Activated T-helper 9 cell treated with anti-CD3 and anti-CD28 coated beads, Interleukin-2, amount 50 U/mL, for 16 hours (primary cell): ENCODE results near the gene KRTAP5-5.
"Not testable (repeated sequence)": the region's sequence is repeated elsewhere in the genome, so short reads cannot be mapped to it uniquely, and the experiment has no call there.

Experiments
- DNase-seq: peaks from one replicate; pipeline ENCODE4 v3.0.0-alpha.2; 2020; ENCODE audit warnings: low read depth

Gene KRTAP5-5

DNA sequence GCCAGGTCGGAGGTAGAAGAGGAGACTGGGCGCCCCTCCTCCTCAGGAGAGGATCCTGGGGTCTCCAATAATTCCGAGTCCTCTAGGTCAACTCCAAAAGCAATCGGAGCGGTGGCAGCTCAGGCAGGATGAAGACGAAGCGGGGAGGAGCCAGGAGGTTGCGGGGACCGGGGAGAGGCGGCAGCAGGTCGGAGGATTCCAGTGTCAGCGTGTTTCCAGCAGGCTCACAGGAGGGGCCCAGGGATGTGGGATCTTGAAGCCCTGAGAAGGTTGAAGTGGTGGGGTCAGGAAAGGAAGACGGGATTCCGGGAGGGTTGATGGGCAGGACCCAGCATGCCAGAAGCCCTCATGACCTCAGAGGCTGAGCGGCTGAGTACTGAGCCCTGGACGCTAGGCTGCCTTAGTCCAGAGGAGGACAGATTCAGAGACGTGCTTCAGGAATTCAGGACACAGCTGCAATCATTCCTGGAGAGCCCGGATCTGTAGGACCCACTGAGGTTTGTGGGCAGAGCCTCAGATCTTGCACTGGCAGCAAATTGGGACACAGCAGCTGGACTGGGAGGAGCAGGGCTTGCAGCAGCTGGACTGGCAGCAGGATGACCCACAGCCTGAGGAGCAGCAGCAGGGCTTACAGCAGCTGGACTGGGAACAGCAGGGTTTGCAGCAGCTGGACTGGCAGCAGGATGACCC is 22.3 kb upstream of the KRTAP5-5 start:
- not testable (repeated sequence) for DNase-seq

DNA sequence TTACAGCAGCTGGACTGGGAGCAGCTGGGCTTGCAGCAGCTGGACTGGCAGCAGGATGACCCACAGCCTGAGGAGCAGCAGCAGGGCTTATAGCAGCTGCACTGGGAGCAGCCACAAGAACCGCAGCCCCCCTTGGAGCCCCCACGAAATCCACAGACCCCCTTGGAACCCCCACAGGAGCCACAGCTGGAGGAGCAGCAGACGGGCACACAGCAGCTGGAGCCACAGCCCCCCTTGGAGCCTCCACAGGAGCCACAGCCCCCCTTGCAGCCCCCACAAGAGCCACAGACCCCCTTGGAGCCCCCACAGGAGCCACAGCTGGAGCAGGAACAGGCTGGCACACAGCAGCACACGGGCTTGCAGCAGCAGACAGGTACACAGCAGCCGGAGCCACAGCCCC is 21.7 kb upstream of the KRTAP5-5 start:
- DNase-seq: not testable (repeated sequence)

DNA sequence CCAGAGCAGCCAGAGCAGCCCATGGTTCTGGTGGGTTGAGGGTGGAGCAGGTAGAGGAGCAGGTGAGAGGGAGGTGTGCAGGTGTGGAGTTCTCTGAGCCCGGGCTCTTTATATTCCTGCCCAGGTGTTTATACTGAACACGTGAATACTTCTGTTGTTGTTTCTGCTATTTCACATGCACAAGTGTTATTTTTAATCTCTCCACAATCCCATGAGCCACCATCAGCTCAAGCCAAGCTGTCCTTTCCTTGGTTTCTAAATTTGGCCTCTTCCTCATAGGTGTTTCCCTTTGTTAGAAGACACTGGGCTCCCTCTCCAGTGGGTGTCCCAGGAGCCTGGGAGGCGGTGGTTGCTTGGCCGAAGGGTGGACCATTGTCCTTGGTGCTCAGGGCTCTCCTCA is 21.2 kb upstream of the KRTAP5-5 start, which contains the start of gene KRTAP5-3:
KRTAP5-3 (minus strand) TSS at position 101 of the 400 bp plus-strand sequence; CDS start at position 23, 78 bp downstream.
- no peak for DNase-seq

GRCh38 chr11:1618231-1618630 is 11.3 kb upstream of the KRTAP5-5 start:
- DNase-seq: no peak

GRCh38 chr11:1619449-1619848 is 10.1 kb upstream of the KRTAP5-5 start:
- peak; percentile 21 for DNase-seq

DNA sequence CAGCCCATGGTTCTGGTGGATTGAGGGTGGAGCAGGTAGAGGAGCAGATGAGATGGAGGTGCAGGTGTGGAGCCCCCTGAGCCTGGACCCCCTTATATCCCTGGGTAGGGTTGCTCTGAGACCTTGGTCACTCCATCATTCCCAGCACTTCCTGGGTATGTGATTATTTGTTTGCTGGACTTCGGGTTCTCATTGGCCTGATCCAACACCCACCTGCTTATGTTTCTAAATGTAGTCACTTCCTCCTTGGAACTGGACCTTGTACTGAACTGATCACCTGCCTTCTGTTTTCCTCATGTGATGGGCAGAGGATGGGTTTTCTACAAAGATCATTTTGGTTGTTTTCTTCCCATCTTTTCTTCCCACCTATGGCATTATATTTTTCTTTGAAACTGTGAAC is 7.5 kb upstream of the KRTAP5-5 start, which contains the start of gene KRTAP5-4:
KRTAP5-4 (minus strand) TSS at position 53 of the 400 bp plus-strand sequence; CDS start at position 8, 45 bp downstream.
- DNase-seq: no peak

GRCh38 chr11:1623716-1624115 is 5.9 kb upstream of the KRTAP5-5 start:
- no peak for DNase-seq

DNA sequence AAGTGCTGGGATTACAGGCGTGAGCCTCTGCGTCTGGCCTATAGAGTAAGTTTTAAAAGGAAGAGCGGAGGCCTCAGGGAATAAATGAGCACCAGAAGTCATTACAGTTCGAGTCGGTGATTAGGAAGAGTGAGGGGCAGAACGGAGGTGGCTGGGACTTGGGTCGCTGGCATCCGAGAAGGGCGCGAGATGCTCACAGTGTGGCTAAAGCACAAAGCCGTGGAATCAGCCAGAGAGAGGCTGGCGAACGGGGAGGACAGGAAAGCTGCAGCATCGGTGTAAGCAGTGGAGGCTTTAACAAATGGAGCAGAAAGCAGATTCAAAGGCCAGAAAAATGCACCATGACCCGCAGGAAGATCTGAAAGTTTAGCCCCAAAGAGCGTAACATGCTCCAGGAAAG is 5.0 kb upstream of the KRTAP5-5 start:
- DNase-seq: no peak

- DNase-seq: no peak
These were observed 4.0 kb upstream of the KRTAP5-5 start for GRCh38 chr11:1625541-1625940.

GRCh38 chr11:1628506-1629325 is 859 bp upstream of the KRTAP5-5 start:
- peak; percentile 43 for DNase-seq

GRCh38 chr11:1630271-1630670 is 696 bp downstream of the KRTAP5-5 start:
- no peak for DNase-seq

- DNase-seq: no peak
These were observed 1.5 kb downstream of the KRTAP5-5 start for GRCh38 chr11:1631066-1631568.

DNA sequence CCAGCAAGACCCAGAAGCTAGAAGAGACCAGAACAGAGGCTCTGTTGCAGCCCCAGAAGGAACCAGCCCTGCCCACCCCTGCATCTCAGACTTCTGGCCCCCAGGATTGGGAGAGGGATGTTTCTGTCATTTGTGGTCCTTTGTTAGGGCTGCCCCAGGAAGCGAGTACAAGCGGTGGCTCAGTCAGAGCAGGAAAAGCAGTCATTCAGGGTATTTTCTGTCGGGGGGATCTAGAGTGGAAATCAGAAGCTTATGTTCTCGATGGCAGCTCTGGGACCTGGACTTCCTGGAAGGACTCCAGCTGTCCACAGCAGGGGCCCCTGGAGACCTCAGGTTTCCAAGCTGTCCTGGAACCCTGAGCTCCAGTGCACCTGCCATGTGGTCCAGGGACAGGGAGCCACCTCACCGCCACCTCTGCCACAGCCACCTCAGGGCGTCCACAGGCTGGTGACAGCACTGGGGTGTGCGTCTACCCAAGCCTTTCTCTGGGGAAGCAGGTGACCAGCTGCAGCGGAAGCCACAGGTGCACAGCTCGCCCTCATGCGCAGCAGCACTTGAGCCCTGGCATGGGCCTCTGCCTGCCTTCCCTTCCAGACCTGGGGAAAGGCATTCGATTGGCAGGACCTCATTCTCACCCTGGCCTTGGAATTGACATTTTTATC is 2.6 kb downstream of the KRTAP5-5 start:
- DNase-seq: no peak

- no peak for DNase-seq
These were observed 4.3 kb downstream of the KRTAP5-5 start for GRCh38 chr11:1633864-1634263.

DNA sequence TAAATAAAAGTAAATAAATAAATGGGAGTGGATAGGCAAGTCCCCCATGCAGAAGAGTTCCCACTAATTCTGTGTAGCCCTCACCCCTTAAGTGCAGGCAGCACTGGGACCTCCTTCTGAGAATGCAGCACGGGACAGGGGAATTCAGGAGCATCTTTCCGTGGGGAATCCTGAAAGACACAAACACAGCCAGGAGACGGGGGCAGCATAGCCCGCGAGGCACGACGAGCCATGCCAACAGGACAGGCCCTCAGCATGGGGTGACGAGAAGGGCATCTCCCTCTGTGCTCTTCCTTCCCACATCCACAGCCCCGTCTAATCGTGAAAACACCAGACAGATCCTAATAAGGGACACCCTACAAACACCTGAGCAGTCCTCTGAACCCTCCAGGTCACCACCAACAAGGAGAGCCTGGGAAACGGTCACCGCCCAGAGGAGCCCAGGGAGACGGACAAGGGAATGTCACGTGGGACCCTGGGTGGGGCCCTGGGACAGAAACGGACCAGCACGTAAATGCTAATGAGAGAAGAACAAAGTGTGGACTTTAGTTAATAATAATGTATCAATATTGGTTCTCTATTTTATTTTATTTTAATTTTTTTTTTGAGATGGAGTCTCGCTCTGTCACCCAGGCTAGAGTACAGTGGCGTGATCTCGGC is 6.8 kb downstream of the KRTAP5-5 start:
- no peak for DNase-seq

- no peak for DNase-seq
These were observed 8.1 kb downstream of the KRTAP5-5 start for GRCh38 chr11:1637628-1638027.

DNA sequence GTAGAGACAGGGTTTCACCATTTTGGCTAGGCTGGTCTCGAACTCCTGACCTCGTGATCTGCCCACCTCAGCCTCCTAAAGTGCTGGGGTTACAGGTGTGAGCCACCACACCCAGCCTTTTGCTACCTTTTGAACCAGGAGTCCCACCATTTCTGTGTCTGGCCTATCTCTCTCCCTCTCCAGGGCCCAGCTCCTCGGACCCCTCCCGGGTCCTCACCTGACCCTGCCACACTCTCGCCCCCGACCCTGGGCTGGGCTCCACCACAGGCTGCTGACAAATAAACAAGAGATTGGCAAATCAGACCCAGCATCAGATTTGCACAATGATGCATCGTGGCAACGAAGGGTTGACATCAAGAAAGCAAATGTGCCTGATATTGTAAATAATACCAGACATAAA is 8.8 kb downstream of the KRTAP5-5 start:
- DNase-seq: no peak

DNA sequence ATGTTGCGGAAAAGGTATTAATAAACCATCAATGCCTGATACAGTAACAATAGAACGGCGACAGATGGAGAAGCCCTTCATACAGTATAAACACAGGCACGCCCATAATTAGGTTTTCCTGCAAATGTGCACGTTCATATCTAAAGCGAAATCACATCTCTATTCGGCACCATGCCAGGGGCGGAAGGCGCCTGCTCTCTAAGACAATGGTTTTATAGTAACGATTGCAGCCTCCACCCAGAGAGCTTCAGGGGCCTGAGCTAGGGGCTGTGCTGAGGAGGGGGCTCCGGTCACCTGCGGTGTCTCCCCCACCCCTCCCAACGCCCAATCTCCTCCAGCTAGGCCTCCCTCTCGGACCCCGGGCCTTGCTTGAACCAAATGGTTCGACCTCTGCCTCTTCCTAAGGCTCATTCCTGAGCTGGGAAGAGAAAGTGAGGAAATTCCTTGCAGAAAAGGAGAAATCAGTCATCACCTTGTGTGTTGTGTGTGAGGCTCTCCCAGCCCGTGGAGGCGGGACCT is 9.6 kb downstream of the KRTAP5-5 start:
- no peak for DNase-seq

GRCh38 chr11:1639666-1640065 is 10.1 kb downstream of the KRTAP5-5 start:
- no peak for DNase-seq

DNA sequence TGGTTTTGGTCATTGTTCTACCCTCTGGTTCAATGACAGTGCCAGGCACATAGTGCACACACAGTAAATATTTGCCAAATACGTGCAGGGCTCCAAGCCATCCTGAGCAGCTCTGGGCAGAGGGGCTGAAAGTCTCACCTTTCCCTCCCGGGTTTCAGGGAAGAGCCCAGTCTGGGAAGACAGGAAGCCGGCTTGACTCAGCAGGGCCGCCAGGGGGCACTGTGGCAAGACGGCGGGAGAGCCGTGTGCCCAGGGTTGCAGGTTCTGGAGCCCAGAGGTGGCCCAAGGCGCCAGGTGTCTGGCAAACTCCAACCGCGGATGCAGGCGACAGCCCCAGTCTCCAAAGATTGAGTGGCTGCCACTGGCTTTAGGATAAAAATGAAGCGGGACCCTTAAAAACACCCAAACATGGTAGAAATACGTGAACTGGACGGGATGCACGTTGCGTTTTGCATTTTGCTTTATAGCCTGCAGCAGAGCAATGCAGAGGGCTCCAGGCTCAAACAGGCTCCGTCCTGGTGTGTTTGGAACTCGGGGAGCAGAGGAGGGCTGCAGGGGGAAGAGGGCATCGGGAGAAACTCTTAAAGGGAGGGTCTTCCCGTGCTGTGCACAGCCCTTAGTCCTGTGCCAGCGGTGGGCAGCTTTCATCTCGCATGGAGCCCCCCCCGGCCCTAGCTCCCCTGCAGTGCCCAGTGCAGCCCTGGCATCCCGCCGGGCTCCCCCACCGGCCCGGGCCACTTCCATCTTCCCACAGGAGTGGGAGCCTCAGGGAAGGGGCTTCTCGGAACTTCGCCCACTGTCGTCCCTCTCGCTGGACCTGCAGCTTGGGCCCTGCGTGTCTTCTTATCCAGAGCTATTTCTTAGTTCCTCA is 10.7 kb downstream of the KRTAP5-5 start:
- DNase-seq: no peak

DNA sequence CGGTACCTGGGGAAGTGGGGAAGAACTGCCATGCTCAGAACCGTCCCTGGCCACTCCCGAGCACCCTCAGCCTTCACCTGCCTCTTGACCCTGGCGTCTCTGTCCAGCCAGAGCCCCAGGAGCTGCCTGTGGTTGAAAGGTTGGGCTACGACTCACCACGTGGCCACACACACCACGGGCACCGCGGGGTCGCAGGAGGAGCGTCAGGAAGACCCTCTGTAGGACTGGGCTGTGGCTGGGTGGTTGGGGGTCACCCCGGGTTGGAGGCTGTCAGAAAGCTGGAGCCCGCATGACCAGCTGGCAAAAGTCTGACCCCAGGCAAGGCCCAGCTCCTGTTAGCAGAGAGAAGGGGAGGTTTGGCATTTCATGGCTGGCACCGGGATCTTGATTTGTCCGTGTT is 11.5 kb downstream of the KRTAP5-5 start:
- no peak for DNase-seq
